DMS53 treated with DMSO at 0.1 percent for 48 hours (cell line): Measurements from ENCODE around the gene P2RX7.
"Not testable (repeated sequence)": the region's sequence is repeated elsewhere in the genome, so short reads cannot be mapped to it uniquely, and the experiment has no call there.

ENCODE experiments used
- DNase-seq: peaks from one replicate; lab custom pipeline; 2025; ENCODE audit not compliant: unreplicated experiment; lab: John Stamatoyannopoulos, UW

P2RX7 gene

DNA sequence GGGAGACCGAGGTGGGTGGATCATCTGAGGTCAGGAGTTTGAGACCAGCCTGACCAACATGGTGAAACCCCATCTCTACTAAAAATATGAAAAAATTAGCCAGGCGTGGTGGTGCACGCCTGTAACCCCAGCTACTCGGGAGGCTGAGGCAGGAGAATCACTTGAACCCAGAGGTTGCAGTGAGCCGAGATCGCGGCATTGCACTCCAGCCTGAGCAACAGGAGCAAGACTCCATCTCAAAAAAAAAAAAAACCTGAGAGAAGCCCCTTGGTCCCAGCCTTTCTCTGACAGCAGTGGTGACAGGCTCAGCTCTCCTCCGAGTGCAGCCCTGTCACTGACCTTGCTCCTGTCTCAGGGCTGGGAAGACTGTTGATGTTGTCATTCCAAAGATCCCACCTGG is 94.2 kb downstream of the P2RX7 start:
- not testable (repeated sequence) for DNase-seq

DNA sequence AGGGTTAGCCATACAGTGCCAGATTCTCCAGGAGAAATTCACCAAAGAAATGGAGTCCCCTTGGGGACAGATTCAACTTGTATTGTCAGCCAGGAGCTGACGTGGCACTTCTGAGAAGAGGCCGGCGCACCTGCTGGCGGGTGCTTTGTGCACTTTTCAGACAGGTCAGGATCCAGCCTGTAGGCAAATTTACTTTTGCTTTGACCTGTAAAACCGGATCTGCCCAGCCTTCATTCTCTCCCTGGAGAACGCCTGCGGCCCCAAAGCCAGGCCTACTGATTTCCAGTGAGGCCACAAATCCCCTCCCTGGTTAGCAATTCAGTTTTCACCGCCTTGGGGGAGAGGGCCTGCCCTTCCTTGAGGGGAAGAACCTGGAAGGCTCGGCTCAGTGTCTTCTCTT is 94.6 kb downstream of the P2RX7 start:
- peak; percentile 97 for DNase-seq

- no peak for DNase-seq
Measured at GRCh38 chr12:121228919-121229665, 96.4 kb downstream of the P2RX7 start.

GRCh38 chr12:121229826-121230537 is 97.3 kb downstream of the P2RX7 start:
- DNase-seq: peak; percentile 57

GRCh38 chr12:121230538-121230907 is 97.8 kb downstream of the P2RX7 start:
- no peak for DNase-seq

- no peak for DNase-seq
Measured at GRCh38 chr12:121232163-121232562, 99.5 kb downstream of the P2RX7 start.

GRCh38 chr12:121232977-121233627 is 100.4 kb downstream of the P2RX7 start:
- no peak for DNase-seq

GRCh38 chr12:121233628-121234020 is 100.9 kb downstream of the P2RX7 start:
- no peak for DNase-seq

DNA sequence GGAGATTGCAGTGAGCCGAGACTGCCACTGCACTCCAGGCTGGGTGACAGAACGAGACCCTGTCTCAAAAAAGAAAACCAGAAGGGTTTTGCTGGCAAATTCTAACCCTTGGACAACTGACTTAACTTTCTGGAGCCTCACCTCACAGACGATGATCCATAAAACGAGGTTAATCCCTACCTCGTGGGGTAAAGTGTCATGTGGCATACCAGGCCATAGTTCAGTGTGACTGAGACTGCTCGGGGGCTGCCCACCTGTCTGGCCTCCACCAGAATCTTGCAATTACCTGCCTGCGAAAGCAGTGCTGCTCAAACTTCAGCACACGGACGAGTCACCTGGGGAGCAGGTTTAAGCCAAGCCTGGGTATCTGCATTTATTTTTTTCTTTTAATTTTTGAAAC is 104.1 kb downstream of the P2RX7 start:
- DNase-seq: no peak

DNA sequence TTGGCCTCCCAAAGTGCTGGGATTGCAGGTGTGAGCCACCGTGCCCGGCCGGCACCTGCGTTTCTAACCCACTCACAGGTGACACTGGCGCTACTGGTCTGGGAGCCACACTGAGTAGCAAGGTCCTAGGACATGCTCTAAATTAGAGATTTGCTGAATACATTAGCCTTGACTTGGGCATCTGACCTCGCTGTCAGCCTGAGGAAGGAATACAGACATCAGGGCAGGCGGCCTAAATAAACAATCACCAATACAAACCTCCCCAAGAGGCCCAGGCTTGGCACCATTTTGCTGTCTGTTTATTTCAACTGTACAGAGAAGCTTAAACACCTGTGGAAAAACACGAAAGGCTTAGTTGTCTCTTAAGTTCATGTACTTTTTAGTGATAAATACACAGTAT is 104.7 kb downstream of the P2RX7 start:
- no peak for DNase-seq
